Fibroblast of lung (primary cell): Measurements from ENCODE around the gene TRMU. TPM values are rescaled to one million over a fixed set of nuclear protein-coding genes. Genes with fewer than 3 reads are reported as not detected.

Experiments used
- DNase-seq, 2 donors: peaks; one replicate each; pipeline versions ENCODE4 v3.0.0 to v3.0.0-alpha.2; 2010; ENCODE audit warnings: low read depth in 2 of 2
- H2AFZ ChIP-seq: 2 replicates; pipeline ENCODE4 v1.5.1; 2012; ENCODE audit warnings: low read length, control low read depth, inconsistent platforms
- H3K27ac ChIP-seq: 2 replicates; pipeline ENCODE4 v1.5.1; 2011; ENCODE audit warnings: low read length, control low read depth; ENCODE audit not compliant: insufficient read depth
- H3K27me3 ChIP-seq: 2 replicates; pipeline ENCODE4 v1.5.1; 2011; ENCODE audit warnings: mild to moderate bottlenecking, low read length; ENCODE audit not compliant: control insufficient read depth, insufficient read depth
- H3K36me3 ChIP-seq: 2 replicates; pipeline ENCODE4 v1.5.1; 2011; ENCODE audit warnings: low read length; ENCODE audit not compliant: control insufficient read depth, insufficient read depth
- H3K4me1 ChIP-seq: 2 replicates; pipeline ENCODE4 v1.5.1; 2011; ENCODE audit warnings: low read length; ENCODE audit not compliant: control insufficient read depth, insufficient read depth; ENCODE audit errors: extremely low read depth
- H3K4me2 ChIP-seq: 2 replicates; pipeline ENCODE4 v1.5.1; 2011; ENCODE audit warnings: low read length, control low read depth; ENCODE audit not compliant: insufficient read depth; ENCODE audit errors: extremely low read depth
- H3K4me3 ChIP-seq, 4 experiments: fragments of 200-600 bp in 1 of 4; sonication (generic) in 1 of 4; replicated peaks in 1 of 4; 2 replicates each; pipeline ENCODE4 v1.5.1; 2011 to 2016; ENCODE audit warnings: low read length in 4 of 4, low read depth in 3 of 4, mild to moderate bottlenecking in 3 of 4, control low read depth in 2 of 4, inconsistent platforms in 1 of 4, mixed read lengths in 1 of 4; ENCODE audit not compliant: insufficient read depth in 1 of 4; ENCODE audit errors: control extremely low read depth in 1 of 4
- H3K79me2 ChIP-seq: 2 replicates; pipeline ENCODE4 v1.5.1; 2012; ENCODE audit warnings: mild to moderate bottlenecking, low read length, inconsistent platforms; ENCODE audit not compliant: control insufficient read depth, insufficient read depth
- H3K9ac ChIP-seq: 2 replicates; pipeline ENCODE4 v1.5.1; 2011; ENCODE audit warnings: mild to moderate bottlenecking, low read length, control low read depth; ENCODE audit not compliant: insufficient read depth
- H3K9me3 ChIP-seq: 2 replicates; pipeline ENCODE4 v1.5.1; 2012; ENCODE audit warnings: low read depth, low read length; ENCODE audit not compliant: control insufficient read depth, insufficient read depth
- H4K20me1 ChIP-seq: 2 replicates; pipeline ENCODE4 v1.5.1; 2011; ENCODE audit warnings: low read length; ENCODE audit not compliant: control insufficient read depth, insufficient read depth; ENCODE audit errors: extremely low read depth
- EZH2 ChIP-seq: IDR thresholded peaks from 2 replicates; pipeline ENCODE4 v1.5.1; 2012; ENCODE audit warnings: low read length, control low read depth, mild to moderate bottlenecking; ENCODE audit errors: missing control alignments
- polyA minus RNA-seq: library from RNA; depleted of rRNA, polyadenylated mRNA; stranded (reverse); fragments of >200 nt; gene quantifications from 2 replicates; pipeline ENCODE4 v1.2.3, GENCODE V29; 2011; ENCODE audit warnings: low replicate concordance
- polyA plus RNA-seq, 2 donors: library from polyadenylated mRNA; depleted of rRNA in 1 of 2; stranded (reverse) in 1 of 2; unstranded in 1 of 2; fragments of >200 nt; gene quantifications; 2 replicates each; pipeline ENCODE4 v1.2.1, GENCODE V29; 2011 to 2012; ENCODE audit warnings: missing spikeins in 1 of 2
- total RNA-seq: library from RNA; depleted of rRNA; stranded (reverse); fragments of >200 nt; gene quantifications from 2 replicates; pipeline ENCODE4 v1.2.1, GENCODE V29; 2014
- TF ChIP-seq, protein P1 (sequence below), 2 donors: IDR thresholded peaks in 1 of 2; conservative IDR thresholded peaks in 1 of 2; 1 replicate in 1 of 2; 2 replicates in 1 of 2; pipeline ENCODE4 v1.5.1; 2011 to 2012; ENCODE audit warnings: low read length in 2 of 2, control low read depth in 1 of 2, inconsistent platforms in 1 of 2, low read depth in 1 of 2, mild to moderate bottlenecking in 1 of 2

TRMU gene, protein sequence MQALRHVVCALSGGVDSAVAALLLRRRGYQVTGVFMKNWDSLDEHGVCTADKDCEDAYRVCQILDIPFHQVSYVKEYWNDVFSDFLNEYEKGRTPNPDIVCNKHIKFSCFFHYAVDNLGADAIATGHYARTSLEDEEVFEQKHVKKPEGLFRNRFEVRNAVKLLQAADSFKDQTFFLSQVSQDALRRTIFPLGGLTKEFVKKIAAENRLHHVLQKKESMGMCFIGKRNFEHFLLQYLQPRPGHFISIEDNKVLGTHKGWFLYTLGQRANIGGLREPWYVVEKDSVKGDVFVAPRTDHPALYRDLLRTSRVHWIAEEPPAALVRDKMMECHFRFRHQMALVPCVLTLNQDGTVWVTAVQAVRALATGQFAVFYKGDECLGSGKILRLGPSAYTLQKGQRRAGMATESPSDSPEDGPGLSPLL
- total RNA-seq (20.5 and 22.1 TPM in 2 replicates), polyA plus RNA-seq (18.4 and 21.9 TPM in 2 replicates), polyA minus RNA-seq (6.2 and 15.4 TPM in 2 replicates)
- polyA plus RNA-seq (2012): 20.3 and 25.5 TPM in 2 replicates

DNA sequence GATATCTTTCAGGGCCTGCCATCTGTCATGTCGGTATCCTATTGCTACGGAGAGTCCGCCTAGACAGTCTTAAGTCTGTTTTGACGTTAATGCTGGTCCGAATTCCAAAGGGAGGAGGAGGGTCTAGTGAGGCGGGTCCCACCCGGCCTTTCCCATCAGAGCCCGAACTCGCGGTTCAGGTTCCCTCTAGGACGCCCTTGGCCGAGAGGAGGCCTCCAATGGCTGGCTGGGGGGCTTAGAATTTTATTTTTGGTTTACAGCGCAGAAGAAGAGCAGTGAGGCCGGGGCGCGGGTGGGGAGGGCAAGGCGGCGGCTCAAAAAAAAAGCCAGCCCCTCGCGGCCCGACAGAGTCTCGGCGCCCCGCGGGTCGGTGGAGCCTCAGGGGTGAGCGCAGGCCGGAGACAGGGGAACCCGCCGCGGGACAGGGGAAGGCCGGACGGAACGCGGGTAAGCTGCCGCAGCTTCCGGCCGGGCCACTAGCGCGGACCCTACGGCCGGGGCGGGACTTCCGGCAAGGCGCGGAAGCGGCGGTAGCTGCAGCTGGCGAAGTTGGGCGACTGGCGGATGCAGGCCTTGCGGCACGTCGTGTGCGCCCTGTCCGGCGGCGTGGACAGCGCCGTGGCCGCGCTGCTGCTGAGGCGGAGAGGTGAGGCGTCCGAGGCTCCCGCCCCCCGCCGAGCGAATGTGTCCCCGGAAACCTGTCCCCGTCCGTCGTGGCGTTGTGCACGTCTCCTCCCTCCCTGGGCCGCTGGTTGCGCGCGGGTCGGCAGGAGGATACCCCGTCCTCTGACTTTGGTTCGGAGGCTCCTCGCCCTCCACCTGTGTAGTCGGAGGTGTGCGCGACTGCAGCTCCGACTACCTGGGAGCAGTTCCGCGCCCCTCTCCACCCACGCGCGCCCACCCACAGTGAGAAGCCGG is at the start of gene TRMU:
TRMU (plus strand) TSS at position 514 of the 918 bp plus-strand sequence; CDS start at position 565, 51 bp downstream.
- peak within 1 kb of the TSS; percentile 63 for H2AFZ ChIP-seq
- peak within 1 kb of the TSS; percentile 79 for H3K9ac ChIP-seq
- H3K36me3 ChIP-seq: peaks cover 11% of the 10 kb centered on the region
- H4K20me1 ChIP-seq: no peaks in the 10 kb centered on the region
- H3K4me3 ChIP-seq: peak within 1 kb of the TSS; percentile 86 to 88 (median 87)
- H3K79me2 ChIP-seq: peaks cover 25% of the 10 kb centered on the region
- DNase-seq: peak; percentile 89 to 90
- no peaks in the 10 kb centered on the region for H3K9me3 ChIP-seq
- TF ChIP-seq EZH2: no peak
- TF ChIP-seq, protein P1, sequence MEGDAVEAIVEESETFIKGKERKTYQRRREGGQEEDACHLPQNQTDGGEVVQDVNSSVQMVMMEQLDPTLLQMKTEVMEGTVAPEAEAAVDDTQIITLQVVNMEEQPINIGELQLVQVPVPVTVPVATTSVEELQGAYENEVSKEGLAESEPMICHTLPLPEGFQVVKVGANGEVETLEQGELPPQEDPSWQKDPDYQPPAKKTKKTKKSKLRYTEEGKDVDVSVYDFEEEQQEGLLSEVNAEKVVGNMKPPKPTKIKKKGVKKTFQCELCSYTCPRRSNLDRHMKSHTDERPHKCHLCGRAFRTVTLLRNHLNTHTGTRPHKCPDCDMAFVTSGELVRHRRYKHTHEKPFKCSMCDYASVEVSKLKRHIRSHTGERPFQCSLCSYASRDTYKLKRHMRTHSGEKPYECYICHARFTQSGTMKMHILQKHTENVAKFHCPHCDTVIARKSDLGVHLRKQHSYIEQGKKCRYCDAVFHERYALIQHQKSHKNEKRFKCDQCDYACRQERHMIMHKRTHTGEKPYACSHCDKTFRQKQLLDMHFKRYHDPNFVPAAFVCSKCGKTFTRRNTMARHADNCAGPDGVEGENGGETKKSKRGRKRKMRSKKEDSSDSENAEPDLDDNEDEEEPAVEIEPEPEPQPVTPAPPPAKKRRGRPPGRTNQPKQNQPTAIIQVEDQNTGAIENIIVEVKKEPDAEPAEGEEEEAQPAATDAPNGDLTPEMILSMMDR (conservative IDR thresholded peaks at IDR 0.05 in 1 of 2, IDR thresholded peaks at IDR 0.05 in 1 of 2; ENCODE audit: low read depth in 1 of 2, low read length in 2 of 2): no peak
- peak within 1 kb of the TSS; percentile 94 for H3K4me2 ChIP-seq
- H3K27ac ChIP-seq: peak within 1 kb of the TSS; percentile 78
- no peaks in the 10 kb centered on the region for H3K27me3 ChIP-seq
- peaks cover 7% of the 10 kb centered on the region for H3K4me1 ChIP-seq

DNA sequence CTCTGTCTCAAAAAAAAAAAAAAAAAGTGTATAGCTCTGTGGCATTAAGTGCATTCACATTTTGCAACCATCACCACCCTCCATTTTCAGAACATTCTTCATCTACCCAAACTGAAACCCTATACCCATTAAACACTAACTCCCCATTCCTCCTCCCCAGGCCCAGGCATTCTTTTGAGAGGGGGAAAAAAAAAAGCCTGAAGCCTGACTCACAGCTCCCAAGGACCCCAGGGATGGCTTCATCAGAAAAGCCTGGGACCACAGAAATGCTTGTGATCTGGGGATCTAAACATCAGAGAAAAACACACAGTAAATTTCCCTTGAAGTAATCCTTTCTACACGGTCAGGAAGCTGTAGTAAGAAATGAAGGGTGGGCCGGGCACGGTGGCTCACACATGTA is 49.5 kb upstream of the TRMU start:
- no peak overlapping the region for H3K27ac ChIP-seq
- no peaks in the 10 kb centered on the region for H4K20me1 ChIP-seq
- H3K9ac ChIP-seq: no peak overlapping the region
- no peaks in the 10 kb centered on the region for H3K79me2 ChIP-seq
- H3K4me3 ChIP-seq: no peak overlapping the region
- H3K36me3 ChIP-seq: peaks cover 19% of the 10 kb centered on the region
- TF ChIP-seq EZH2: no peak
- TF ChIP-seq, protein P1 (conservative IDR thresholded peaks at IDR 0.05 in 1 of 2, IDR thresholded peaks at IDR 0.05 in 1 of 2; ENCODE audit: low read depth in 1 of 2, low read length in 2 of 2): no peak
- DNase-seq: no peak
- H3K9me3 ChIP-seq: no peaks in the 10 kb centered on the region
- H3K4me2 ChIP-seq: no peak overlapping the region
- no peaks in the 10 kb centered on the region for H3K27me3 ChIP-seq
- H3K4me1 ChIP-seq: no peaks in the 10 kb centered on the region
- no peak overlapping the region for H2AFZ ChIP-seq
